HepG2 (cell line): ENCODE measurements around the gene PHF10. TPM values are rescaled to one million over a fixed set of nuclear protein-coding genes. Genes with fewer than 3 reads are reported as not detected.
A peak's percentile ranks its signal among the peaks of the same experiment; 100 is the strongest.

Experiments
- ASH2L ChIP-seq: fragments of 300-600, 200-600 bp; sonication (generic); IDR thresholded peaks from 2 replicates; pipeline ENCODE4 v1.7.0; 2017; ENCODE audit warnings: low read depth, mild to moderate bottlenecking, moderate library complexity, mixed read lengths, low read length; ENCODE audit not compliant: insufficient read length
- ATM ChIP-seq: fragments of 450-650 bp; IDR thresholded peaks from 2 replicates; pipeline ENCODE4 v1.7.1; 2017; ENCODE audit warnings: mild to moderate bottlenecking, borderline replicate concordance
- CHD4 ChIP-seq: fragments of 200-600 bp; sonication (generic); IDR thresholded peaks from 2 replicates; pipeline ENCODE4 v1.7.0; 2017; ENCODE audit warnings: mild to moderate bottlenecking, low read length, borderline replicate concordance
- EP300 ChIP-seq, 3 experiments: sonication (generic) in 1 of 3; formaldehyde crosslinking in 1 of 3; IDR thresholded peaks; 2 replicates each; pipeline versions ENCODE4 v1.5.1 to v1.6.1; 2011 to 2020; ENCODE audit warnings: low read depth in 2 of 3, low read length in 2 of 3, borderline replicate concordance in 1 of 3, improper control_type of control experiment in 1 of 3, mild to moderate bottlenecking in 1 of 3, missing genetic modification reagents in 1 of 3, moderate library complexity in 1 of 3
- FOSL2 ChIP-seq: sonication (generic); formaldehyde crosslinking; IDR thresholded peaks from 2 replicates; pipeline ENCODE4 v1.4.0; 2020; ENCODE audit warnings: missing genetic modification reagents
- HES4 ChIP-seq: sonication (generic); formaldehyde crosslinking; IDR thresholded peaks from 2 replicates; pipeline ENCODE4 v1.9.0; 2021; ENCODE audit warnings: mild to moderate bottlenecking, missing genetic modification reagents, borderline replicate concordance
- HIVEP1 ChIP-seq: sonication (generic); formaldehyde crosslinking; IDR thresholded peaks from 2 replicates; pipeline ENCODE4 v1.4.0; 2020; ENCODE audit warnings: mild to moderate bottlenecking, missing genetic modification reagents
- HNF4G ChIP-seq, 2 experiments: sonication (generic) in 1 of 2; formaldehyde crosslinking in 1 of 2; IDR thresholded peaks; 2 replicates each; pipeline versions ENCODE4 v1.4.0 to v1.6.1; 2011 to 2020; ENCODE audit warnings: borderline replicate concordance in 2 of 2, low read depth in 2 of 2, mild to moderate bottlenecking in 2 of 2, low read length in 1 of 2, missing genetic modification reagents in 1 of 2, moderate library complexity in 1 of 2
- HNRNPUL1 ChIP-seq: fragments of 200-400 bp; formaldehyde crosslinking; IDR thresholded peaks from 2 replicates; pipeline ENCODE4 v1.6.1; 2017; ENCODE audit warnings: low read depth, mild to moderate bottlenecking, low read length, moderate library complexity
- JDP2 ChIP-seq: sonication (generic); formaldehyde crosslinking; IDR thresholded peaks from 2 replicates; pipeline ENCODE4 v1.8.1; 2022; ENCODE audit warnings: missing genetic modification reagents, borderline replicate concordance
- MAFG ChIP-seq: sonication (generic); formaldehyde crosslinking; IDR thresholded peaks from 2 replicates; pipeline ENCODE4 v1.5.1; 2020; ENCODE audit warnings: mild to moderate bottlenecking, missing genetic modification reagents
- PAXIP1 ChIP-seq: sonication (generic); formaldehyde crosslinking; conservative IDR thresholded peaks from 2 replicates; pipeline ENCODE4 v1.4.0; 2020; ENCODE audit warnings: mild to moderate bottlenecking, missing genetic modification reagents, moderate library complexity
- RAD51 ChIP-seq: fragments of 450-650 bp; IDR thresholded peaks from 2 replicates; pipeline ENCODE4 v1.6.1; 2016; ENCODE audit warnings: borderline replicate concordance
- SOX5 ChIP-seq: IDR thresholded peaks from 2 replicates; pipeline ENCODE4 v1.6.1; 2016; ENCODE audit warnings: borderline replicate concordance
- SP4 ChIP-seq: sonication (generic); formaldehyde crosslinking; IDR thresholded peaks from 2 replicates; pipeline ENCODE4 v1.8.1; 2023; ENCODE audit warnings: mild to moderate bottlenecking, missing genetic modification reagents
- ZNF274 ChIP-seq: sonication (generic); formaldehyde crosslinking; IDR thresholded peaks from 2 replicates; pipeline ENCODE4 v1.5.1; 2020; ENCODE audit warnings: mild to moderate bottlenecking, missing genetic modification reagents
- ZNF407 ChIP-seq: sonication (generic); formaldehyde crosslinking; IDR thresholded peaks from one replicate; pipeline ENCODE4 v1.5.1; 2020; ENCODE audit warnings: mild to moderate bottlenecking, missing genetic modification reagents; ENCODE audit errors: not compliant biosample characterization
- polyA plus RNA-seq, 8 experiments: library from polyadenylated mRNA; depleted of rRNA in 3 of 8; stranded (reverse) in 7 of 8; unstranded in 1 of 8; fragments of >200 nt; fragmentation: Illumina TruSeq in 4 of 8; extraction: Trizol in 4 of 8; gene quantifications; 2 replicates each; pipeline versions ENCODE4 v1.2.1 to v1.2.3, GENCODE V29; 2011 to 2016; ENCODE audit warnings: low read depth in 4 of 8, missing spikeins in 1 of 8, mixed read lengths in 1 of 8; ENCODE audit not compliant: insufficient read depth in 1 of 8
- total RNA-seq, 5 experiments: library from RNA; depleted of rRNA; stranded (reverse); fragments of >200 nt; fragmentation: Illumina TruSeq; extraction: Trizol; gene quantifications; 2 replicates each; pipeline ENCODE4 v1.2.3, GENCODE V29; 2016; ENCODE audit warnings: low read depth in 1 of 5

The PHF10 gene
- total and polyA plus RNA-seq, 2 of the 13 experiments (the other 11 are each of a cell fraction or from before 2014, with no cell fraction given): 42.1 to 84.1 TPM

- TF ChIP-seq CHD4 (no peak), HNF4G (IDR thresholded peaks at IDR 0.05; ENCODE audit: borderline replicate concordance, low read depth, low read length) (no peak), HNF4G (CRISPR knock-in tag; IDR thresholded peaks at IDR 0.05; ENCODE audit: borderline replicate concordance, low read depth) (peak; percentile 28; the same call in 1 of the 2 replicates), ASH2L (no peak), MAFG (CRISPR knock-in tag) (no peak), ATM (no peak), PAXIP1 (CRISPR knock-in tag) (no peak), JDP2 (peak; percentile 67; the same call in 1 of the 2 replicates), HNRNPUL1 (no peak), FOSL2 (CRISPR knock-in tag) (no peak), EP300 (IDR thresholded peaks at IDR 0.05; ENCODE audit: low read depth in 2 of 2, low read length in 2 of 2) (no peak; a peak in 1 of 4 replicates), EP300 (CRISPR knock-in tag; IDR thresholded peaks at IDR 0.05; ENCODE audit: borderline replicate concordance) (no peak; the same call in none of the 2 replicates), RAD51 (no peak), SP4 (CRISPR knock-in tag) (no peak; the same call in 1 of the 2 replicates), ZNF274 (no peak; the same call in none of the 2 replicates), HIVEP1 (CRISPR knock-in tag) (peak; percentile 95), SOX5 (CRISPR knock-in tag) (0 out of 2 replicates have a peak, but pooled peaks have one; percentile 7), ZNF407 (CRISPR knock-in tag) (peak; percentile 98), HES4 (peak; percentile 97)
Measured at GRCh38 chr6:169724494-169725124, at the start of gene PHF10 (continued).
